GM23248 (cell line): Measurements from ENCODE around the gene MBLAC1.

Source experiments
- EZH2 ChIP-seq: fragments of 200-600 bp; sonication (generic); IDR thresholded peaks from 2 replicates; pipeline ENCODE4 v1.6.1; 2018; ENCODE audit warnings: antibody characterized with exemption, mild to moderate bottlenecking; ENCODE audit not compliant: insufficient read depth, poor library complexity, severe bottlenecking
- EZH2phosphoT487 ChIP-seq: fragments of 200-600 bp; sonication (generic); IDR thresholded peaks from 2 replicates; pipeline ENCODE4 v1.6.1; 2018; ENCODE audit warnings: antibody characterized with exemption, moderate library complexity, mild to moderate bottlenecking, low read depth; ENCODE audit not compliant: insufficient read depth

DNA sequence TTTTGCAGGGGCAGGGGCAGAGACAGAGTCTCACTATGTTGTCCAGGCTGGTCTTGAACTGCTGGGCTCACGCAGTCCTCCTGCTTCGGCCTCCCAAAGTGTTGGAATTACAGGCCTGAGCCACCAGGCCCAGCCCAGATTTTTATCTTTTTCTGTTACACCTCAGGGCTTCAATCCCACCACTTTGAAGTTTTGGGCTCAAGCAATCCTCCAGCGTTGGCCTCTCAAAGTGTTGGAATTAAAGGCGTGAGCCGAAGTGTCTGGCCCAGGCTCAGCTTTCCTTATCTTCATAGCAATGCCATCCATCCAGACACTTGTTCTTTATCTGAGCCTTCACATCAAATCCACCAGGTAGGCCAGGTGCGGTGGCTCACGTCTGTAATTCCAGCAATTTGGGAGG lies 11.7 kb upstream of the MBLAC1 start:
- TF ChIP-seq EZH2 (no peak), EZH2phosphoT487 (no peak)
